GM12874 (cell line): ENCODE data around the gene TLR1.

ENCODE experiments used
- TF ChIP-seq, protein P1 (sequence below): IDR thresholded peaks from 2 replicates; pipeline ENCODE4 v1.5.1; 2011; ENCODE audit warnings: low read depth, mild to moderate bottlenecking, control low read depth, low read length, moderate library complexity; ENCODE audit not compliant: insufficient read depth

The TLR1 gene, protein sequence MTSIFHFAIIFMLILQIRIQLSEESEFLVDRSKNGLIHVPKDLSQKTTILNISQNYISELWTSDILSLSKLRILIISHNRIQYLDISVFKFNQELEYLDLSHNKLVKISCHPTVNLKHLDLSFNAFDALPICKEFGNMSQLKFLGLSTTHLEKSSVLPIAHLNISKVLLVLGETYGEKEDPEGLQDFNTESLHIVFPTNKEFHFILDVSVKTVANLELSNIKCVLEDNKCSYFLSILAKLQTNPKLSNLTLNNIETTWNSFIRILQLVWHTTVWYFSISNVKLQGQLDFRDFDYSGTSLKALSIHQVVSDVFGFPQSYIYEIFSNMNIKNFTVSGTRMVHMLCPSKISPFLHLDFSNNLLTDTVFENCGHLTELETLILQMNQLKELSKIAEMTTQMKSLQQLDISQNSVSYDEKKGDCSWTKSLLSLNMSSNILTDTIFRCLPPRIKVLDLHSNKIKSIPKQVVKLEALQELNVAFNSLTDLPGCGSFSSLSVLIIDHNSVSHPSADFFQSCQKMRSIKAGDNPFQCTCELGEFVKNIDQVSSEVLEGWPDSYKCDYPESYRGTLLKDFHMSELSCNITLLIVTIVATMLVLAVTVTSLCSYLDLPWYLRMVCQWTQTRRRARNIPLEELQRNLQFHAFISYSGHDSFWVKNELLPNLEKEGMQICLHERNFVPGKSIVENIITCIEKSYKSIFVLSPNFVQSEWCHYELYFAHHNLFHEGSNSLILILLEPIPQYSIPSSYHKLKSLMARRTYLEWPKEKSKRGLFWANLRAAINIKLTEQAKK

DNA sequence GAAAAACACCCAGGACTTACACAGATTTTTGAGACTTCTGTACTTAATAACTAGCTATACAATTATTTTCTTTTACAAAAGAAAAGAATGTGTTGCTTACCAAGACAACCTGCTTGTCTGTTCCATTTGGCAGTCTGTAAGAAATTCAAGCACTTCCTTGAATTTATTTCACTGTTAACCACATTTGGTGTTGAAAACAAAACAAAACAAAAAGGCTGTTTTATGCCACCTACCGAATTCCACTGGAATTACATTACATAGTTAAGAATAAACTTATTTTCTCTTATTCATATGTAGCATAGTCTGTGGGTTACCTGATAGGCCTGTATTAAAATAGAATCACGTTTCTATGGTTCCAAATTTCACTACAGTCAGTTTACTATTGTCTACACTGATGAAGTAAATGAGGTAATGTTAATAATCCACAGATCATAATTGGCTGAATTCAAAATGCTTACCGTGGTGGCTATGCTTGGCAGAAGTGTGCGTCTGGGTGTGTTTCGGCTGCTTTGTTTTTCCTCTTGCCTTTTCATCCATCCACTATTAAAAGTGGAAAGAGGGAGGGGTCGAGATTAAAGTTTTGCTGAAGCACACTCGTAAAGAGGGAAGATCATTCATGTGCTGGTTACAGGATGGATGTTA, at the start of gene TLR1:
TSS of gene TLR1 (minus strand) at position 138 of the 642 bp plus-strand sequence. CDS start 5,960 bp downstream, outside the sequence.
- TF ChIP-seq, protein P1, sequence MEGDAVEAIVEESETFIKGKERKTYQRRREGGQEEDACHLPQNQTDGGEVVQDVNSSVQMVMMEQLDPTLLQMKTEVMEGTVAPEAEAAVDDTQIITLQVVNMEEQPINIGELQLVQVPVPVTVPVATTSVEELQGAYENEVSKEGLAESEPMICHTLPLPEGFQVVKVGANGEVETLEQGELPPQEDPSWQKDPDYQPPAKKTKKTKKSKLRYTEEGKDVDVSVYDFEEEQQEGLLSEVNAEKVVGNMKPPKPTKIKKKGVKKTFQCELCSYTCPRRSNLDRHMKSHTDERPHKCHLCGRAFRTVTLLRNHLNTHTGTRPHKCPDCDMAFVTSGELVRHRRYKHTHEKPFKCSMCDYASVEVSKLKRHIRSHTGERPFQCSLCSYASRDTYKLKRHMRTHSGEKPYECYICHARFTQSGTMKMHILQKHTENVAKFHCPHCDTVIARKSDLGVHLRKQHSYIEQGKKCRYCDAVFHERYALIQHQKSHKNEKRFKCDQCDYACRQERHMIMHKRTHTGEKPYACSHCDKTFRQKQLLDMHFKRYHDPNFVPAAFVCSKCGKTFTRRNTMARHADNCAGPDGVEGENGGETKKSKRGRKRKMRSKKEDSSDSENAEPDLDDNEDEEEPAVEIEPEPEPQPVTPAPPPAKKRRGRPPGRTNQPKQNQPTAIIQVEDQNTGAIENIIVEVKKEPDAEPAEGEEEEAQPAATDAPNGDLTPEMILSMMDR = no peak

- TF ChIP-seq, protein P1 = no peak
Observed at GRCh38 chr4:38846015-38846414, 41.4 kb upstream of the TLR1 start.

DNA sequence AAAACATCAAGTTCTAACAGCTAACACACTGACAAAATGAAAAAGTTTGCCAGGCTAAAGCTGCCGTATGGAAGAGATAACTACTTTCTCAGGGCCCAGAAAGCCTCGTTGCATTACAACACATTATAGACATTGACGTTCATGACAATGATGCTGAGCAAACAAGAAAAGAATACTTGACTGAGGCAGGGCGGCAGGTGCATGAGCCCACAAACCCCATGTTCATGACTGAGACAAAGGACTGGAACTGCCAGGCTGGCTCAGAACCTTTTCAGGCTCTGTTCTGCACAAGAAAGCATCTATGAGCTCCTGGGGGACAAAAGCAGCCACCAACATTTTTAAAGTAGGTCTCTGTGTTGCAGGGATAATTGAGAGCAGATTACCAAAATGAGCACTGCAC, 38.4 kb upstream of the TLR1 start:
- TF ChIP-seq, protein P1 = no peak

- TF ChIP-seq, protein P1 = no peak
Observed at GRCh38 chr4:38837849-38838248, 33.3 kb upstream of the TLR1 start.

DNA sequence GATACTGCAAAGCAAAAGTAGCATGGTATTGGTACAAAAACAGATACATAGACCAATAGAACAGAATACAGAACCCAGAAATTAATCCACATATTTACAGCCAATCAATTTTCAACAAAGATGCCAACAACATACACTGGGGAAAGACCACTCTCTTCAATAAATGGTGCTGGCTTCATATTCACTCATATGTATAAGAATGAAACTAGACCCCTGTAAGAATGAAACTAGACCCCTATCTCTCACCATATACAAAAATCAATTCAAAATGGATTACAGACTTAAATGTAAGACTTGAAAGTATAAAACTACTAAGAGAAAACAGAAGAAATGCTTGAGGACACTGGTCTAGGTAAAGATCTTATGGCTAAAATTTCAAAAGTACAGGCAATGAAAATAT, 32.7 kb upstream of the TLR1 start:
- TF ChIP-seq, protein P1 = no peak

DNA sequence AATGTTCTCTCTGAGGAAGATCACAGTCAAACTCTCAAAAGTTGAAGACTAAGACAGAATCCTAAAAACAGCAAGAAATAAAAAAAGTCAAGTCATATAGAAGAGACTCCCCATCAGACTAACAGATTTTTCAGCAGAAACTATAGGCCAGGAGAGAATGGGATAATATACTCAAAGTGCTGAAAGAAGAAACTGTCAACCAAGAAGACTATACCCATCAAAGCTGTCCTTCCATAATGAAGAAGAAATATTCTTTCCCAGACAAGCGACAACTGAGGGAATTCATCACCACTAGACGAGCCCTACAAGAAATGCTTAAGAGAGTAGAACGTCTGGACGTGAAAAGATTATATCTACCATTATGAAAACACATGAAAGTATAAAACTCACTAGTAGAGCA, 30.0 kb upstream of the TLR1 start:
- TF ChIP-seq, protein P1 = no peak
